ENCODE measurements around the gene PDCD5. TPM values are rescaled to one million over a fixed set of nuclear protein-coding genes. Genes with fewer than 3 reads are reported as not detected.

PDCD5 gene
- total RNA-seq, 1 donor from 2014 or later, result 77.1 TPM

DNA sequence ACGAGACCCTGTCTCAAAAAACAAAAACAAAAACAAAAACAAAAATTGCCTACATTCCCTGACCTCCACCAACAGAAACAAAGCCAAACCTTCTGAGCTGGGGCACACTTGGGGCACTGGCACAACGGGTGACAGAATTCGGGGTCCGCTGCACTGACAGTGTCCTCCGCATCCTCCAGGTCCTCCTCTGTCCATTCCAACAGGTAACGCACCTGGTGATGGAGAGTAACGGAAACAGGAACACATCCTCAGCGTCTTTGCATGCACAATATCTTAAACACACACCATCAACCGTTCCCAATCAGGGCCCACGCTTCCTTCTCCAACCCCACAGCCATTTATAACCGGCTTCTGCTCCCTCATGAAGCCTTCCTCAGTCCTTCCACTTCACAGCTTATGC, 34.6 kb downstream of the PDCD5 start:
- TF ChIP-seq, protein P1, sequence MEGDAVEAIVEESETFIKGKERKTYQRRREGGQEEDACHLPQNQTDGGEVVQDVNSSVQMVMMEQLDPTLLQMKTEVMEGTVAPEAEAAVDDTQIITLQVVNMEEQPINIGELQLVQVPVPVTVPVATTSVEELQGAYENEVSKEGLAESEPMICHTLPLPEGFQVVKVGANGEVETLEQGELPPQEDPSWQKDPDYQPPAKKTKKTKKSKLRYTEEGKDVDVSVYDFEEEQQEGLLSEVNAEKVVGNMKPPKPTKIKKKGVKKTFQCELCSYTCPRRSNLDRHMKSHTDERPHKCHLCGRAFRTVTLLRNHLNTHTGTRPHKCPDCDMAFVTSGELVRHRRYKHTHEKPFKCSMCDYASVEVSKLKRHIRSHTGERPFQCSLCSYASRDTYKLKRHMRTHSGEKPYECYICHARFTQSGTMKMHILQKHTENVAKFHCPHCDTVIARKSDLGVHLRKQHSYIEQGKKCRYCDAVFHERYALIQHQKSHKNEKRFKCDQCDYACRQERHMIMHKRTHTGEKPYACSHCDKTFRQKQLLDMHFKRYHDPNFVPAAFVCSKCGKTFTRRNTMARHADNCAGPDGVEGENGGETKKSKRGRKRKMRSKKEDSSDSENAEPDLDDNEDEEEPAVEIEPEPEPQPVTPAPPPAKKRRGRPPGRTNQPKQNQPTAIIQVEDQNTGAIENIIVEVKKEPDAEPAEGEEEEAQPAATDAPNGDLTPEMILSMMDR (IDR thresholded peaks at IDR 0.05; ENCODE audit: unreplicated experiment), result no peak

DNA sequence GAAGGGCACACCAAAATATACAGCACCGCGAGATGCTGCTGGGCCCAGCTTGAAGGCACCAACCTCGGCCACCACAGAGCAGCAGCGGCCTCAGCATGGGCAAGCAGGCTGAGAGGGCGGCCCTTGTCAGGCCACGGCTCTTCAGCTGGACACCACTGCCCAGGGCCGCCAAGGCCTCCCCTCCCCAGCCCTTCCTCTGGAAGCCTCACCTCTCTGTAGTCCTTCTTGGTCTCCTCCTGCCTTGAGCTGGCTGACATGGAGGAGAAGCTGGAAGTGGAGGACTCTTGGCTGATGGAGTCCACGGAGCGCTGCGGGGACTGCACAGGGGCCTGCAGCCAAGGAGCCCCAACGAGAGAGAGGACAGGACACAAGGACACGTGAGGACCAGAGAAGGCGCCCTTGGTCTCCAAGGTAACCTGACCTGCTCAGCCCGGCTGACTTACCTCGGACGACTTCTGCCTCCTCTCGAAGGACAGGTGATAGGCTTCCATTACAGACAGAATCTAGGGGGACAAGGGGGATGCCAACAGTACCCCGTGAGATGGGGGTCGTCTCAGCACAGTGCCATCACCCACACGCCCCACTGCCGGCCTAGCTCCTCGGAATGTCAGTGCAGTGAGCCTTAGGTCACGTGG, 38.2 kb downstream of the PDCD5 start:
- Mint-ChIP-seq H3K4me1 (ENCODE audit: unreplicated experiment) (no peaks in the 10 kb centered on the region), H3K4me3 (ENCODE audit: unreplicated experiment) (no peak overlapping the region), H3K9me3 (ENCODE audit: unreplicated experiment) (no peaks in the 10 kb centered on the region), H3K36me3 (ENCODE audit: low read depth, unreplicated experiment) (peaks cover 33% of the 10 kb centered on the region), H3K27me3 (ENCODE audit: unreplicated experiment) (peaks cover 2% of the 10 kb centered on the region), H3K27ac (ENCODE audit: unreplicated experiment) (no peak overlapping the region)
- TF ChIP-seq, protein P1 (IDR thresholded peaks at IDR 0.05; ENCODE audit: unreplicated experiment), result no peak
- no peak for DNase-seq (ENCODE audit: low spot score)

More for the DNA sequence above, 34.6 kb downstream of the PDCD5 start:
- Mint-ChIP-seq H3K27me3 (ENCODE audit: unreplicated experiment) (no peaks in the 10 kb centered on the region), H3K4me3 (ENCODE audit: unreplicated experiment) (no peak overlapping the region), H3K9me3 (ENCODE audit: unreplicated experiment) (no peaks in the 10 kb centered on the region), H3K36me3 (ENCODE audit: low read depth, unreplicated experiment) (peaks cover 23% of the 10 kb centered on the region), H3K27ac (ENCODE audit: unreplicated experiment) (no peak overlapping the region), H3K4me1 (ENCODE audit: unreplicated experiment) (no peaks in the 10 kb centered on the region)
- DNase-seq (ENCODE audit: low spot score), result no peak

DNA sequence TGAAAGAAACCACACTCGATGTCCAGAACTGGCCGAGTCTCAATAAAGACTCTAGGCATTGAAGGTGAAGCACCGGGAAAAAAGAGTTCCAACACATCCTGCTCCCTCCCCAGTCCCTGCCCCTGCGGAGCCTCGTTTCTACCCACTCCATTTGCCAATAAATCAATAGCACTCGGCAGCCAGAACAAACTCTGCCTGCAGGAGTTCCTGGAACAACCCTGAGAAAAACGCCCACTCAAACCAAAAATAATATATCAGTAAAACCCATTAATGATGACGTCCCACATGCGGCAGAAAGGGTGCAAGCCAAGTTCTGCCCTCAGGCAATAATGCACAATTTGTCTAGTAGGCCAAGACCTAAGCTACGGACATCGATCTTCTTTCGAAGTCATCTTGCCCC, 41.0 kb downstream of the PDCD5 start:
- H3K4me1 Mint-ChIP-seq (ENCODE audit: unreplicated experiment), result no peaks in the 10 kb centered on the region
- TF ChIP-seq, protein P1 (IDR thresholded peaks at IDR 0.05; ENCODE audit: unreplicated experiment), result no peak
- H3K9me3 Mint-ChIP-seq (ENCODE audit: unreplicated experiment), result no peaks in the 10 kb centered on the region
- no peak for DNase-seq (ENCODE audit: low spot score)
- H3K36me3 Mint-ChIP-seq (ENCODE audit: low read depth, unreplicated experiment), result peaks cover 29% of the 10 kb centered on the region
- peaks cover 2% of the 10 kb centered on the region for H3K27me3 Mint-ChIP-seq (ENCODE audit: unreplicated experiment)
- no peak overlapping the region for H3K27ac Mint-ChIP-seq (ENCODE audit: unreplicated experiment)
- no peak overlapping the region for H3K4me3 Mint-ChIP-seq (ENCODE audit: unreplicated experiment)

DNA sequence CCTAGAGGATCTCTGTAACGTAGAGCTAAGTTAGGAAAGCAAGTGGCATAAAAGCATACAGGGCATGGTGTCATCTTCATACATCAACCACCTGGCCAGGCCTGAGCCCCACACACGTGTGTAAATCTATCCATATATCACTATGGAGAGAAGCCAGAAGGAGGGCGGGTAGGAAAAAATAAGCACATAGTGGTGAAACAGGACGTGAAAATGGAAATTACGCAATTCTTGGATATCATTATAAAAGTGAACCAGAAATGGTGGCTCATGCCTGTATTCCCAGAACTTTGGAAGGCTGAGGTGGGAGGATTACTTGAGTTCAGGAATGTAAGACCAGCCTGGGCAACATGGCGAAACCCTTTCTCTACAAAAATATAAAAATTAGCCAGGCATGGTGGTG, 43.4 kb downstream of the PDCD5 start:
- TF ChIP-seq, protein P1 (IDR thresholded peaks at IDR 0.05; ENCODE audit: unreplicated experiment), result no peak
- no peak for DNase-seq (ENCODE audit: low spot score)
- H3K27me3 Mint-ChIP-seq (ENCODE audit: unreplicated experiment), result peaks cover 2% of the 10 kb centered on the region
- H3K9me3 Mint-ChIP-seq (ENCODE audit: unreplicated experiment), result no peaks in the 10 kb centered on the region
- no peak overlapping the region for H3K4me3 Mint-ChIP-seq (ENCODE audit: unreplicated experiment)
- H3K27ac Mint-ChIP-seq (ENCODE audit: unreplicated experiment), result peak overlapping the region; percentile 36
- peaks cover 22% of the 10 kb centered on the region for H3K36me3 Mint-ChIP-seq (ENCODE audit: low read depth, unreplicated experiment)
- no peaks in the 10 kb centered on the region for H3K4me1 Mint-ChIP-seq (ENCODE audit: unreplicated experiment)

DNA sequence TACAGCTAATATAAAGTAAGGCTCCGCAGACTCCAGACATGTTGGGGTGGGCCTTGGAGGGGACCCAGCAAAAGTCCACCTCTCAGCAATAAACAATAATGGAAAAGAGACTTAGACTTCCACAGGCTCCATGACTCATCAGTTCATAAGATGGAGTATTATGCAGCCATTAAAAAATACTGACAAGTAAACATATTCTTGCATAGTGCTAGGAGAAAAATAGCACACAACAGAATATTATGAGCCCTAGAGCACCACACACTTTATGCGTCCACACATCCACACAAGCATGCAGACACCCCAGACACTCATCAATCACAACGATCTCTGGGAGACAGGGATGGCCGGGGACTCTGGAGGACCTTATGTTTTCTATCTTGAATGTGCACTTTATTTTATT, 46.0 kb downstream of the PDCD5 start:
- Mint-ChIP-seq H3K4me3 (ENCODE audit: unreplicated experiment) (no peak overlapping the region), H3K36me3 (ENCODE audit: low read depth, unreplicated experiment) (peaks cover 16% of the 10 kb centered on the region), H3K27ac (ENCODE audit: unreplicated experiment) (no peak overlapping the region), H3K9me3 (ENCODE audit: unreplicated experiment) (no peaks in the 10 kb centered on the region), H3K27me3 (ENCODE audit: unreplicated experiment) (no peaks in the 10 kb centered on the region), H3K4me1 (ENCODE audit: unreplicated experiment) (no peaks in the 10 kb centered on the region)
- TF ChIP-seq, protein P1 (IDR thresholded peaks at IDR 0.05; ENCODE audit: unreplicated experiment), result no peak
- DNase-seq (ENCODE audit: low spot score), result no peak
